HG02938 (cell line): ENCODE results near the gene HSFX4.
"Not testable (repeated sequence)": the region's sequence is repeated elsewhere in the genome, so short reads cannot be mapped to it uniquely, and the experiment has no call there.

ENCODE experiments used
- ATAC-seq: cut with Tn5 transposase; IDR thresholded peaks from one replicate; pipeline ENCODE4 v1.9.1; 2021; ENCODE audit warnings: mild to moderate bottlenecking, moderate library complexity; ENCODE audit not compliant: unreplicated experiment

HSFX4 gene, protein sequence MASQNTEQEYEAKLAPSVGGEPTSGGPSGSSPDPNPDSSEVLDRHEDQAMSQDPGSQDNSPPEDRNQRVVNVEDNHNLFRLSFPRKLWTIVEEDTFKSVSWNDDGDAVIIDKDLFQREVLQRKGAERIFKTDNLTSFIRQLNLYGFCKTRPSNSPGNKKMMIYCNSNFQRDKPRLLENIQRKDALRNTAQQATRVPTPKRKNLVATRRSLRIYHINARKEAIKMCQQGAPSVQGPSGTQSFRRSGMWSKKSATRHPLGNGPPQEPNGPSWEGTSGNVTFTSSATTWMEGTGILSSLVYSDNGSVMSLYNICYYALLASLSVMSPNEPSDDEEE

GRCh38 chrX:149929400-149929799 is at the start of gene HSFX4:
Gene HSFX4, plus strand, starts transcription at chrX:149929573. Its CDS starts 72 bp downstream, at chrX:149929645.
- not testable (repeated sequence) for ATAC-seq

- no peak for ATAC-seq
These were observed 48.2 kb upstream of the HSFX4 start, which contains the start of gene MAGEA8 for GRCh38 chrX:149881081-149881711. Gene MAGEA8, plus strand, starts transcription at chrX:149881183. Its CDS starts 3,090 bp downstream, at chrX:149884273.

DNA sequence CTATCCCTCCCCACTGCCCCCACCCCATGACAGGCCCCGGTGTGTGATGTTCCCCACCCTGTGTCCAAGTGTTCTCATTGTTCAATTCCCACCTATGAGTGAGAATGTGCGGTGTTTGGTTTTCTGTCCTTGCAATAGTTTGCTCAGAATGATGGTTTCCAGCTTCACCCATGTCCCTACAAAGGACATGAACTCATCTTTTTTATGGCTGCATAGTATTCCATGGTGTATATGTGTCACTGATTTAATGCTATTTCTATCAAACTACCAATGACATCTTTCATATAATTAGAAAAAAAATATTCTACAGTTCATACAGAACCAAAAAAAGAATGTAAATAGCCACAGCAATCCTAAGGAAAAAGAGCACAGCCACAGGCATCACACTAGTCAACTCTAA is 38.5 kb upstream of the HSFX4 start:
- ATAC-seq = not testable (repeated sequence)

DNA sequence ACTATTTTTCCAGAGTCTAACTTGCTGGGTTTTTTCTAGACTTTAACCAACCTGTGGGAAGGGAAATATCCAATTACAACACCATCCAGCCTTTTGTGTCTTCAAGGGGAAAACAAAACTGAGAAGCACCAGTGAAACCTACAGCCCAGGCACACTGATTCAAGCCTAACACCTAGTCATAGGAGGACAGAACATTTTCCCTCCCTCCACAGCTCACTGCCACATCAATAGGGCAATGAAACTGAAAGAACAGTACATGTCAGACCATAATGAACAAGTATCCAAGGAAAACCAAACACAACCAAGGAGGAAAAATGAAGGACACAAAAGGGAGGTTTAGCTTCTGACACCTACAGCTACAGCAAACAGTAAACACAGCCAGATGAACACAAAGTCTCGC is 30.8 kb upstream of the HSFX4 start:
- no peak for ATAC-seq

- peak; percentile 90 for ATAC-seq
These were observed 25.3 kb upstream of the HSFX4 start for GRCh38 chrX:149903889-149904748.

DNA sequence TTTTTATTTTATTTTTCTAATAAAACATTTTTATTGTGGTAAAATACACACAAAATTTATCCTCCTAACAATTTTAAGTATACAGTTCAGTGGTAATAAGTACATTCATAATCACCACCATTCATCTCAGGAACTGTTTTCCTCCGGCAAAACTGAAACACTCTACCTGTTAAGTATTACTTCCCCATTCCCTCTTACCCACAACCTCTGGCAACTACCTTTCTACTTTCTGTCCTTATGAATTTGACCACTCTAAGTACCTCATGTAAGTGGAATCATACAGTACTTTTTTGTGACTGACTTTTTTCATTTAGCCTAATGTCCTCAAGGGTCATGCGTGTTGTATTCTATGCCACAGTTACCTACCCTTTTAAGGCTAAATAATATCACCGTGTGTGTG is 21.1 kb upstream of the HSFX4 start:
- peak; percentile 53 for ATAC-seq

GRCh38 chrX:149908727-149909126 is 20.6 kb upstream of the HSFX4 start:
- ATAC-seq = no peak

DNA sequence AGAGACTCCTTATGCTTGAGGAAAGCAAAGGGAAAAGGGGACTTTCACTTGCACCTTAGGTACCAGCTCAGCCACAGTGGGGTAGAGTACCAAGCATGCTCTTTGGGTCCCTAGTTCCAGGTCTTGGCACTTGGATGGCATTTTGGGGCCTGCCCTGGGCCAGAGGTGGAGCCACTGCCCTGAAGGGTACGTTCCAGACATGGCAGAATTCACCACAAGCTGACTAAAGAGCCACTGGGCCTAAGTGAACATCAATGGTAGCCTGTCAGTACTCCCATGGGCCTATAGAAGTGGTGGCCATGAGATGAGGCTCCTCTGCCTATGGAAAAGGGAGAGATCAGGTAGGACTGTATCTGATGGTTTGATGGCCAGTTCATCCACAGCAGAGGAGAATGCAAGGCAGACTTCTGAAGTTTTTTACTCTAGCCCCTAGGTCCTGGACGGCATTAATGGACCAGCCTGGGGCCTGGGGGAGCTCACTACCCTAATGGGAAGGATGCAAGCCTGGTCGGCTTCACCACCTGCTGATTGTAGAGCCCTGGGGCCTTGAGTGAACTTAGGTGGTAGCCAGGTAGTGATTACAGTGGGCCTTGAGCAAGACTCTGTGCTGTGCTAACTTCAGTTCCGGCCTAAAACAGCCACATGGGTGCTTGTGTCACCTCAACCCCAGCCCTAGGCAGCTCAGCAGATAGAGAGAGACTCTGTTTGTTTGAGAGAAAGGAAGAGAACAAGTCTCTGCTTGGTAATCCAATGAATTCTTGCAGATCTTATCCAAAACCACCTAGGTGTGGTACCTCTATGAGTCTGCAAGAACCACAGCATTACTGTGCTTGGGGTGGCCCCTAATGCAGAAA is 19.8 kb upstream of the HSFX4 start:
- no peak for ATAC-seq

GRCh38 chrX:149910178-149910695 is 19.1 kb upstream of the HSFX4 start:
- ATAC-seq = no peak

GRCh38 chrX:149916745-149917392 is 12.5 kb upstream of the HSFX4 start:
- peak; percentile 79 for ATAC-seq

- not testable (repeated sequence) for ATAC-seq
These were observed 5.5 kb upstream of the HSFX4 start for GRCh38 chrX:149923836-149924235.

DNA sequence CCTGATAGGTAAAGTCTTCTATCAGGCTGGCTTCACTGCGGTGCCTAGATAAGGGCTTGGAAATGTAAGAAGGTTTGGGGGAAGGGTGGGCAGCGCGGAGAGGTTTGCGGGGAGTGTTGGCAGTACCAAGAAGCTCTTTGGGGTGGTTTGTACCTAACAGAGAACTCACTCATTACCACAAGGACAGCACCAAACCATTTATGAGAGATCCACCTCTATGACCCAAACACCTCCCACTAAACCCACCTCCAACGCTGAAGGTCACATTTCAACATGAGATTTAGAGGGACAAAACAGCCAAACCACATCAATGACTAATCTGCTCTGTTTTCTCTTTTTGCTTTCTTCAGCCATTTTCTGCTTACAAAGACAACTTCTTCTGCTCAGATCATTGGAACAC is 4.9 kb upstream of the HSFX4 start:
- not testable (repeated sequence) for ATAC-seq

GRCh38 chrX:149927245-149927963 is 2.0 kb upstream of the HSFX4 start:
- ATAC-seq = not testable (repeated sequence)

GRCh38 chrX:149927964-149928258 is 1.5 kb upstream of the HSFX4 start:
- ATAC-seq = not testable (repeated sequence)

GRCh38 chrX:149928635-149929034 is 738 bp upstream of the HSFX4 start:
- ATAC-seq = not testable (repeated sequence)

DNA sequence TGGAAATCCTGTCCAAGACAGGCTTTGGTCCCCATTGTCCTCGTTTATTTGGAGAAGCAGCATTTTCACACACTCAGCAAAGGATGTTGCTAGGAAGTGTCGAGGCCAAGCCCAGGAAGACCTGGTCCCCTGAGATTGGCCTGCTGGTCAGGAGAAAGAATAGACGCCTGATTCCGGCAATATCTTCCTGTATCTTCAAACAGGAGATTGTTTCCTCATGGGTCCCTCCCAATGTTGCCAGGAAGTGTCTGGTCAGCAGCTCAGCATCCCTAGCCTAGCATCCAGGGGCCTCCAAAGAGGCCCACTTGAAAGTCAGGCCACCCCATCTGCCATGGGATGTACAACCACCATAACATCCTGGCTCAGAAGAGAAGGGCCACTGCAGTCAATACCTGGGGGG is 2.0 kb downstream of the HSFX4 start:
- not testable (repeated sequence) for ATAC-seq

- ATAC-seq = not testable (repeated sequence)
These were observed 2.8 kb downstream of the HSFX4 start for GRCh38 chrX:149932150-149932549.

DNA sequence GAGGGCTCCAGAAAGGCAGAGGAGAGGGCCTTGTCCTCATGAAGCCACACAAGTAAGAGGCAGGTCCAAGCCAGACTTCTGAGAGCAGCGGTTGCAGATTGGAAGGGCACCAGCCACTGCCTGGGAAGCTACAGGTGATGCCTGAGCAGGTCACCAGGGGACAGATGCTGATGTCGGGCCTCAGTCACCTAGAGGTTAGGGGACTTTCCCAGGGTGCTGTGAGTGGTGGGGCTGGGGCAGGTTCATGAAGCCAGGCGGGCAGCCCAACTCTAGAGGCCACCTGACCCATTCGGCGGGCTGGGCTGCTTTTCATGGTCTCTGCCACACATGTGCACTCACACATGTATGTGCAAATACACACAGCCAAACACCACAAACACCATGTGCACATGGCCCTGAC is 3.6 kb downstream of the HSFX4 start:
- not testable (repeated sequence) for ATAC-seq

- not testable (repeated sequence) for ATAC-seq
These were observed 4.2 kb downstream of the HSFX4 start for GRCh38 chrX:149933547-149933946.
